Right lung (tissue), 5 donors: Measurements from ENCODE around the gene STRIP1. TPM values are rescaled to one million over a fixed set of nuclear protein-coding genes. Genes with fewer than 3 reads are reported as not detected.
"Not testable (repeated sequence)": the region's sequence is repeated elsewhere in the genome, so short reads cannot be mapped to it uniquely, and the experiment has no call there.

ENCODE experiments used
- DNase-seq, 2 donors: peaks; one replicate each; pipeline ENCODE4 v3.0.0-alpha.2; 2013
- polyA plus RNA-seq, 5 donors: library from polyadenylated mRNA; unstranded; fragments of 120-200 nt; gene quantifications; one replicate each; pipeline versions ENCODE4 v1.2.1 to v1.2.3, GENCODE V29; 2013; ENCODE audit warnings: inconsistent platforms in 1 of 5, low replicate concordance in 1 of 5; ENCODE audit not compliant: insufficient read length in 5 of 5, insufficient read depth in 1 of 5

STRIP1 gene
- polyA plus RNA-seq, 5 donors: 44.6 to 55.4 (median 50.5) TPM

GRCh38 chr1:110067893-110068645, 33.6 kb downstream of the STRIP1 start:
- DNase-seq: peak; percentile 37 to 39

DNA sequence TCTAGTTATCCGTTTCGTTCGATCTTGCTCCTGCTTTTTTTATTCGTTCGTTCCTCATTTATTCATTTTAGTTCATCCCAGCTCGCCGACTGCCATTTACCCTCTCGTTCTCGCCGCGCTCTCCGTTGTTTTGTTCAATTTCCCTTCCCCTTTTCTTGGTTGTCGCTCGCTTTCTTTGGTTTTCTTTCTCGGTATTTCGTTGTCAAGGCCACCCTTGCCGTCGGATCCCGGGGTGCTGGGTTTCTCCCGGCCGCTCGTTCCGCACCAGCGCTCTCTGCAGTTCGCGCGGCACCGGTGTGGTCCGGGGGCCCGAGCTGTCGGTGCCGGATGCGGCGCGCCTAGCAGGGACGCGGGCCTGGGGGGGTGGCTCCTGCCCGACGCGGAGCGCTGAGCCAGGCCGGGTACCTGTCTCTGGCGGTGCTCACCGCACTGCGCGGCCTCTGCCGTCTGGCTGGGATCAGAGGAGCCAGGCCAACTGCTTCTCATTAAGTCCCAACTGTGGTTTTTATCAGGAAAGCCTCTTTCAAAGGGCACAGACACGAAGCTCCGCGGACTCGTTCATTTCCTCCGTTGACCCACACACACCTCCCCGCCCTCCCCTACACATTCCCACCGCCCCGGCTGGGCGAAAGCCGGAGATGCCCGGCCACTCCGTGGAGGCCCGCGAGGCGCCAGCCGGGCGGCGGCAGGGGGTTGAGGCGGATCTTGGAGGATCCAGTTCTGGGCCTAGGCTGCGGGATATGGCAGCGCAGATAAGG, 34.4 kb downstream of the STRIP1 start:
- peak; percentile 38 to 41 for DNase-seq

GRCh38 chr1:110069404-110070281, 35.2 kb downstream of the STRIP1 start:
- peak in 1 of 2 donors; percentile 15 for DNase-seq

DNA sequence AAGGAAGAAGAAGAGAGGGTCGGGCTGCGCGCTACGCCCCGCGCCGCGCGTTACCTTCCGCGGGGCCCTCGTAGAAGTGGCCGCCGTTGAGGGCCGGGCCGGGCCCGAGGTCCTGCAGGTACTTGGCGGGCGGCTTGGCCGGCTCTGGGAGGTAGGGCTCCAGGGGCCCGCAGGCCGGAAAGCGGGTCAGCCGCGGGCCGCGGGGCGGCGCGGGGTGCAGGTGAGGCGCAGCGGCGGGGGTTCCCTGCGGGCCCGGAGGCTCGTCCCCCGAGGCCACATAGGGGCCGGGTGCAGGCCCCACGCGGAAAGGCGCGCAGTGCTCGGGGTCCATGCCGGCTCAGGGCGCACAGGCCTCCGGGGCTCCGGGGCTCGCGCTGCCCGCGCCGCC, 35.9 kb downstream of the STRIP1 start:
- no peak for DNase-seq

DNA sequence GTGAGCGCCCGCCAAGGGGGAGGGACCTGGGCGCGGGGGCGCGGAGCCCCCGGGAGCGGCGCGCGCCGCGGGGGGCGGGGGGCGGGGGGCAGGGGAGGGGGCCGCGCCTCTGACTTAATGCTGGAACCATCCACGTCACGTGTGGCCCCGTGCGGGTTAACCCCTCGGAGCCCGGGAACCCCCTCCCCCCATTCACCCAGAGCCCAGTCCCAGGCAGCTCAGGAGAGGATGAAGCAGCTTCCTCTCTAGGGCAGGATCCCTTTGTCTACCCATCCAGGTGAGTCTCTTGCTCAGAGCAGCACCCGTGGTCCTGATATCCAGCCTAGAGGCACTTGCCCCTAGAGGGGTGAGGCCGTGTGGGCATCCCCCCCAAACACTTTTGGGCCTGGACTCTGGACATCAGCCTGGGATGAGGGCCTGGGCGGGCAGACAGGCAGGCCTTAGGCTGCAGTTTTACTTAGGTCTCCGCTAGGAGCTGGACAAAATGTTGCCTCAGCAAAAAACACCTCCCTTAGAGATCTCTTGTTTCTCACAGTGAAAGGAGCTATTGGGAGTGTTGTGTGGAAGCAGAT, 36.3 kb downstream of the STRIP1 start, which contains the start of gene ALX3:
ALX3 (minus strand) TSS at position 2 of the 572 bp plus-strand sequence. CDS start 60 bp downstream, outside the sequence.
- DNase-seq: no peak

DNA sequence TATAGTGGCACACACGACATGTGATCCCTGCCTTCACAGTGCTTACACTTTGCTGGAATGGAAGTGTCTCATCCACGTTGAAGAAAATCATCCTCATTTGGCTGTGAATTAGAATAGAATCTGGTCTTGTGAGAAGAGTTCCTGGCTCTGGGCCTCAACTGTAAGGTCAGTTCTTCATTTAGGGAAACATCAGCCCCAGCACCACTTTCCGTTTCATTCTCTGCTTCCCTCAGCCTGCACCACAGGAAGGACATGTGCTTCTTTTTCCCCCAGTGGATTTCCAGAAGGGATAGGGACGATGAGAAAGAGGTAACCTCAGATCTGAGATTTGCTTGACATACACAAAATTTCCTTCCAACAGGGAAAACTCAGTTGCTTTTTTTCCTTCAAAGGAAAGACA, 39.7 kb downstream of the STRIP1 start:
- DNase-seq: no peak

GRCh38 chr1:110076789-110077500, 42.5 kb downstream of the STRIP1 start:
- no peak for DNase-seq

GRCh38 chr1:110079995-110080394, 45.6 kb downstream of the STRIP1 start:
- not testable (repeated sequence) for DNase-seq

DNA sequence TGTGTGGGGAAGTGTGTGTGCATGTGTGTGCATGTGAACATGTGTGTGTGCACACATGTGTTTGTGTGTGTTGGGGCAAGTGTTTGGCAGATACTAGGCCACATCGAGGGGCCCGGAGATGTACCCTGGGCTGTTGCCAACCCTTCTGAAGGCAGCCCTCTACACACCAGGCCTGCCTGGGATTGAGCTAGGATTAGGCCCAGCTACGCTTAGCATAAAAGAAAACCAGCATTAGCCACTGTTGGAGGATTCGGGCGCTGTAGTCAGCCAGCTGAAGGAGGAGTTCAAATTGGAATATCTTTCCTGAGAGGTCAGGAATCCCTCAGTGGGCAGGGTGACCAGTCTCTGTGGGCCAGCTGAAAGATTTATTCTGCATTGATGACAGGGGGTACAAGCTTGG, 46.6 kb downstream of the STRIP1 start:
- no peak for DNase-seq

GRCh38 chr1:110082477-110082876, 48.1 kb downstream of the STRIP1 start:
- DNase-seq: no peak

DNA sequence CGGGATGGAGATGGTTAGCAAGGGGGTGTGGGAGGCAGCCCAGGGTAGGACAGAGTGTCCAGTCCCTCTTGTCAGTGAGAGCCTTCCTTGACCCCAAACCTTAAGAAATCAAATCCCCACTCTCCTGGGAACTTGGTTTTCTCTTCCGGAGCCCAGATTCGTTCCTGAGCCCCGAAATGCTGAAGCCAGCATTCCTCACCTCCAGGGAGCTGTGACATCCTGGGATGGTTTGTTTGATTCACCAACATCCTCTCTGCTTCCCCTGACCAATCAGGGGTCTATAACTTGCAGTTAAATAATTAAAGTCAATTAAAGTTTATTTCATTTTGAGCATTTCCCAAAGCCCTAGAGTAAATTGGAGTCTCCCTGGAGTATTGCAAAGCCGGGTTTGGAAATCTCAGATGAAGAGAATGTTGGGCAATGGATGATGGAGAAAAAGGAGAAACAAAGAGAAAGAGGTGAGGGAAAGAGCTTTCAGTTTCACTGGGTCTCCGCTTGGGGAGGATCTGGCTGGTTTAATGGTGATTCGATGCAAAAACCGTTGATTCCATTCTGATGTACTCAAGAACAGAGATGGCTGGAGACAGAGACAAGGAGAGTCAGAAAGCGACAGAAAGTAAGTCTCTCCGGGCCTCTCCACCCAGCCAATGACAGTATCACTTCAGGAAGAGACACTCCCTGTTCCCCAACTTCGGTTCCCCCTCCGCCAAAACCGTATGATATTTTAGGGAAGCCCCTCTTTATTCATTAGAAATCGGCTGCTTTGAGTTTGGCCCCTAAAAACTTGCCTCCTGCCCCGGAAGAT, 48.8 kb downstream of the STRIP1 start:
- DNase-seq: no peak

DNA sequence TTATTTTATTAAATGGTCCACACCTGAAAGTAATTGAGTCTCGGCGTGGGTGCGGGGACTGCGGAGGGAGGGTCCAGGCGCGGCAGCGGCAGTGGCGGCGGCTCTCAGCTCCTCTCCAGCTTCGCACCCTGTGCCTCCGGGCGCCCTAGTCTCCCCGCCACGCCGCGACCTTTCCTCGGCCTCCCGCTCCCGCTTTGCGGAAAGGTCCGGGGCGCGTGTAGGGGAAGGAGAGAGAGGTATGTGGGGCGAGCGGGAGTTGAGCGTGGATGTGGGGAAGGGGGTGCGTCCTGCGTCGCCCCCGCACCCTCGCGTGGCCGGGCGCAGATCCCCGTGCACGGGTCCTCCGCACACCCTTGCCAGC, 49.4 kb downstream of the STRIP1 start:
- no peak for DNase-seq

DNA sequence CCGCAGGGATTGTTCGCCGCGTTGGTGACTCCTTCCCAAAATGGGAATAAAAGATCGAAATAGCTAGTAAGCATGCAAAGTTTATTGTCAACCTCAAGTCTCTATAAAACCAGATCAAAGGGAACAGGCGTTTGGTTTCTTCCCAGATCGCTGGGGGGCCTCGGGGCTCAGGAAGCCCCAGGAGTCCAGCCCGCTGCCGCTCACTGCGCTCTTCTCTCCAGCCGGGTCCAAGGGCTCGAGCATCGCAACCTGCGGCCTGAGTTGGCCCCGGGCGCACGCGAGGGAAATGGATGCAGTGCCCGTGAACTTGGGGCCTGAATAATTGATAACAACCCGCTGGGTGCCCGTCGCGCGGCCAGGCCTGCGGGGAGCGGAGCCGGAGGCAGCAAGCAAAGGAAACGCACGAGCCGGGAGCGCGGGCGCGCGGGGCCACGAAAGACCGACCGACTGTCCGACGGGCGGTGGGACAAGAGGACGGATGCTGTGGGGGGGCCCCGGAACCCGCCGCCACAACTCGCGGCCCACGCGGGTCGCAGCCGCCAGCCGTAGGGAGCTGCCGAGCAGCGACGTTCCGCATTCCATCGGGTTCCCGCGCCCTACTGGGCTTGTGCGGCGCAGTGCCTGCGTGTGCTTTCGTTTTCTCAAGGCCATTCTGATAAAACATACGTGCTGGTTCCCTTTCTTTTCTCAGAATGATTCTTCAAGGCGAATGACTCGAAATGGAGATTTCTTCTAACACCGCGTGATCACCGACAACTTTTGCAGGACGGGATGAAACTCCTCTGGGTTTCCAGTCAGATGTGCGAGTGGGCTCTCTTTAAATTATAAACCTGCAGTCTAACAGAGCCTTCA, 50.0 kb downstream of the STRIP1 start:
- peak; percentile 55 to 60 for DNase-seq

DNA sequence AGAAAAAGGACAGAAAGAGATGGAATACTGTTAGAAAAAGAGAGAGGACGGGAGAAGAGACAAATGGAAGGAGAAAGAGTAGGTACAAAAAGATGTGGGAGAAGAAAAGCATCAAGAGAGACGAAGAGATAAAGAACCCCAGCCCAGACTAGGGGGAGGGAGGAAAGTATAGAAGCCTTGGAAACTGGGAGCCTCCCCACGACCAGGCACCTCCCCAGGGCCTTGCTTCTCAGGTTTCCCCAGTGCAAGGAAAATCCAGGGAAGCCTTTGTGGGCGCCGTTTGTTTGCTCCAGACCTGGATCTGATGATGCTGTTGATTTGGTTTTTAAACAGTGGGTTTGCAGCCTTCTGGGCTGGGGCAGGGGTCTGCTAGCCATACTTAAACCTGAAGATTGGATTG, 51.2 kb downstream of the STRIP1 start:
- no peak for DNase-seq

GRCh38 chr1:110086961-110087360, 52.5 kb downstream of the STRIP1 start:
- DNase-seq: no peak

DNA sequence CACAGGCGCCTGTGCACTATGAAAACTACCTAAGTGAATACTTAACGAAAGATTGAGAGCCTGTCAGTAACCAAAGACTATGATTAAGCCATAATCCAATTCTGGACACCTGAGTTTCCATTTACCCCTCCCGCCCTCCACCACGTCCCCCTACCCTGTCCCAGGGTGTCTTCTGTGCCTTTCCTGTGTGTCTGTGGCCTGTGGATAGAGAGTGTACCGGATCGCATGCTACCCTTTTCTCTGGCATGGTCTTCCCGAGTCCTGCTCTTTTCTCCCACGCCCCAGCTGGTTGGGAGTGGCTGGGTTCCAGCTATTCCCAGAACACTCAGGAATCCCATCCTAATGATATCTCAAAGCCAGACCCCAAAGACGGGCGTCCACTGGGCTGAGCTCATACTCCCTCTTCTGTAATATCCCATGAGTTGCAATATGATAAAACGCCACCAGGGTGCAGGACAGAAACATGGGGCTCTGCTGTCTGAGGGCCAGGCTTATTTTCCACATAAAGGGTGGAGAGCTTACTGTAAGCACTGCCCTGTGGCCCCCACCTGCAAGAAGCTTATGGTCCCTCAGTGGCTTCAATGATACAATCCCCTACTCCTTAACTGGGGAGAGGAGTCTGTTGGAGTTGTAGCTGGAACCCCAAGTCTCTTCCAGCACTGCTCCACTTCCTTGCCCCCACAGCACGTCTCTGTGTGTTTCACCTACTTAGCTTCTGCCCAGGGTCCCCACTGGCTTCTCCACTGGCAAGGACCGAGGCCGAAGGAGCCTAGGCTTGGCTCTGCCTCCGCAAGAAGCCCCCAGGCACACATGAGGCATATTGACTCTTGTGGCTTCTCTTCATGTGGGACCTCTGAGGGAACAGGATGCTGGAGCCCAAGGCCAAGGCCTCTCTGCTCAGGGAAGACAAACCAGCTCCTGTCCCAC, 53.7 kb downstream of the STRIP1 start:
- no peak for DNase-seq

DNA sequence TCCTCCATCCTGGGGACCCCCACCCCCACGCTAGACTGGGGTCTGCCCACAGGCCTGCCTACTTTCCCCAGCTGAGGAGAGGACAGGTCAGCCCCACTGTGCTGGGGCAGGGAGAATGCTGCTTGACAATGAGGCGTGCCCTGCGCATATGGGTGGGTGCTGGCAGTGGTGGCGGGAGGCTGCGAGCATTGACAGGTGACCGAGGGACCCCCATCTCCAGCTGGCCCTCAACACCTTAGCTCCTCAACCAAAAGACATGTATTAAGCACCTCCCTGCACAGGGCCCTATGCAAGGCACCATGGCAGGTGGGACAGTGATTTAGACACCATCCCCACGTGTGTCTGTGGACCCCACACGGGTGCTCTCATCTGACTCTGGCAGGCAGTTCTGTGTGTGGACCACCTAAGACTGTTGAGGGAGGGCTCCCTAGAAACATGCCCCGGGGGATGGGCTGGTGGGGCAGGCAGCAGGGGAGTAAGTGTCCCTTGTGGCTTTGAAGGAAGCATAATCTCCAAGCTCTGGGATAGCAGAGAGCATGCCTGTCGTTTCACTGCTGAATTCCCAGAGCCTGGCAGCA, 54.4 kb downstream of the STRIP1 start:
- DNase-seq: no peak
